Measurements from ENCODE around the gene SLK. TPM values are rescaled to one million over a fixed set of nuclear protein-coding genes. Genes with fewer than 3 reads are reported as not detected.

Gene SLK
- total RNA-seq, 2 experiments from 2014 or later: 20.2 to 32.5 TPM

- H3K27ac Mint-ChIP-seq: peak overlapping the region; percentile 69
Measured at GRCh38 chr10:103969857-103970627, 3.1 kb downstream of the SLK start.

DNA sequence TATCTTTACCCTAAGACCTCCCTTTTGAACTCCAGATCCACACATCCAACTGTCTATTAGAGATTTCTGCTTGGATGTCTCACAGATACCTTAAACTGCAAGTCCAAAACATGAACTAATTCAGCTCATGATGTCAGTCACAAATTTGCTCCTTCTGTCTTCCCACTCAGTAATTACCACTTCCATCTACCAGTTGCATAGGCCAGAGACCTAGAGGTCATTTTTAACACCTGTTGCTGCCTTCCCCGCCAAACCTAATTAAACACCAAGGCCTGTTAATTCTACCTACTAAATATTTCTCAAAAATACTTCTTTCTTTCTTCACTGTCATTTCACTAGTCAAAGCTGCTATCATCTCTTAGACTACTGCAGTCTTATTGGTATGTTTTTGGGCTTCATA, 8.2 kb downstream of the SLK start:
- H3K36me3 Mint-ChIP-seq (ENCODE audit: low read depth): peaks cover 13% of the 10 kb centered on the region
- ChIA-PET CTCF (no interaction called here), POLR2A (no interaction called here)
- H3K4me3 Mint-ChIP-seq: no peak overlapping the region
- H3K9me3 Mint-ChIP-seq (ENCODE audit: low read depth): peaks cover 5% of the 10 kb centered on the region
- ATAC-seq (no peak), DNase-seq (no peak)
- no peaks in the 10 kb centered on the region for H3K27me3 Mint-ChIP-seq
- intact Hi-C loops (cut with DNase I, micrococcal nuclease): no loop called here
- no peak overlapping the region for H3K27ac Mint-ChIP-seq
- peaks cover 46% of the 10 kb centered on the region for H3K4me1 Mint-ChIP-seq

More at GRCh38 chr10:103969857-103970627, 3.1 kb downstream of the SLK start:
- Mint-ChIP-seq H3K4me1 (peaks cover 51% of the 10 kb centered on the region), H3K9me3 (ENCODE audit: low read depth) (peaks cover 5% of the 10 kb centered on the region), H3K36me3 (ENCODE audit: low read depth) (peaks cover 18% of the 10 kb centered on the region), H3K27me3 (no peaks in the 10 kb centered on the region), H3K4me3 (peak overlapping the region; percentile 97)
- ChIA-PET CTCF (interaction anchor here (0.6 to 0.7 kb wide), 2 partner anchors 42 to 43 kb away, joined by 3 read pairs; no protein-coding TSS in a partner anchor), POLR2A (no interaction called here)
- intact Hi-C loops (cut with DNase I, micrococcal nuclease): loop anchor here (2.0 to 5.0 kb wide), 3 partner anchors 13 to 297 kb away; partner anchors contain the start of gene GSTO2 (in 1 of the 2)
- no peak for ATAC-seq
- DNase-seq: no peak

DNA sequence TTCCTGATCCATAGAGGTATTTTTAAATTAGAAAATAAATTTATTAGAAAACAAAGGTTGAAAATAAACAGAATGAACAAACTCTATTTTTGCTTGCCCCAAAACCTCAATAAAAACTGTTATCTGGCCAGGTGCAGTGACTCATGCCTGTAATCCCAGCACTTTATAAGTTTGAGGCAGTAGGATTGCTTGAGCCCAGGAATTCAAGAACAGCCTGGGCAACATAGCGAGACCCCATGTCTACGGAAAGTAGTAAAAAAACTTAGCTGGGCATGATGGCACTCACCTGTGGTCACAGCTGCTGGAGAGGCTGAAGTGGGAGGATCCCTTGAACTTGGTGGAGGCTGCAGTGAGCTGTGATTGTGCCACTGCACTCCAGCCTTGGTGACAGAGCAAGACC, 10.3 kb downstream of the SLK start:
- H3K9me3 Mint-ChIP-seq (ENCODE audit: low read depth): peaks cover 5% of the 10 kb centered on the region
- no peaks in the 10 kb centered on the region for H3K27me3 Mint-ChIP-seq
- H3K27ac Mint-ChIP-seq: no peak overlapping the region
- no peak overlapping the region for H3K4me3 Mint-ChIP-seq
- peaks cover 13% of the 10 kb centered on the region for H3K36me3 Mint-ChIP-seq (ENCODE audit: low read depth)
- intact Hi-C loops (cut with DNase I, micrococcal nuclease): no loop called here
- DNase-seq (no peak), ATAC-seq (no peak)
- ChIA-PET CTCF (interaction anchor here (0.8 kb wide), 1 partner anchor 9 kb away, joined by 3 read pairs; no protein-coding TSS in a partner anchor), POLR2A (no interaction called here)
- peaks cover 46% of the 10 kb centered on the region for H3K4me1 Mint-ChIP-seq

DNA sequence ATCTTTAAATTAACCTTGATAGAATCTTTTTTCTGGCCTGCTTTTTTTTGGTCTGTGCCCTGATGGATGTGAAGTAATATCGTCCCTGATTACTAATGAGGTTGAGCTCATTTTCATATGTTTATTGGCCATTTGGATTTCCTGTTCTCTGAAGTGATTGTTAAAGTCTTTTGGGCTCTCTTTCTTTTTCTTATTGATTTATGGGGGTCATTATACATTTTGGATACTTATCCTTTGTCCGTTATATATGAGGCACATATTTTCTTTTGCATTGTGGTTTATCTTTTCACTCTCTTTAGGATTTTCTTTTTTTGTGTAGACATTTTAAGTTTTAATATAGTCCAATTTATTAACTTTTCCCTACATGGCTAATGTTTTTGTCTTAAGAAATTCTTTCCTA, 12.6 kb downstream of the SLK start:
- no peak for DNase-seq
- CTCF ChIA-PET: interaction anchor here (0.7 kb wide), 1 partner anchor 144 kb away, joined by 3 read pairs; no protein-coding TSS in a partner anchor
- POLR2A ChIA-PET: interaction anchor here (0.6 kb wide), 1 partner anchor 12 kb away, joined by 3 read pairs; no protein-coding TSS in a partner anchor
- H3K4me3 Mint-ChIP-seq: no peak overlapping the region
- ATAC-seq: no peak
- H3K9me3 Mint-ChIP-seq (ENCODE audit: low read depth): peaks cover 2% of the 10 kb centered on the region
- no peak overlapping the region for H3K27ac Mint-ChIP-seq
- intact Hi-C loops (cut with DNase I, micrococcal nuclease): no loop called here
- peaks cover 7% of the 10 kb centered on the region for H3K36me3 Mint-ChIP-seq (ENCODE audit: low read depth)
- peaks cover 53% of the 10 kb centered on the region for H3K4me1 Mint-ChIP-seq
- no peaks in the 10 kb centered on the region for H3K27me3 Mint-ChIP-seq

DNA sequence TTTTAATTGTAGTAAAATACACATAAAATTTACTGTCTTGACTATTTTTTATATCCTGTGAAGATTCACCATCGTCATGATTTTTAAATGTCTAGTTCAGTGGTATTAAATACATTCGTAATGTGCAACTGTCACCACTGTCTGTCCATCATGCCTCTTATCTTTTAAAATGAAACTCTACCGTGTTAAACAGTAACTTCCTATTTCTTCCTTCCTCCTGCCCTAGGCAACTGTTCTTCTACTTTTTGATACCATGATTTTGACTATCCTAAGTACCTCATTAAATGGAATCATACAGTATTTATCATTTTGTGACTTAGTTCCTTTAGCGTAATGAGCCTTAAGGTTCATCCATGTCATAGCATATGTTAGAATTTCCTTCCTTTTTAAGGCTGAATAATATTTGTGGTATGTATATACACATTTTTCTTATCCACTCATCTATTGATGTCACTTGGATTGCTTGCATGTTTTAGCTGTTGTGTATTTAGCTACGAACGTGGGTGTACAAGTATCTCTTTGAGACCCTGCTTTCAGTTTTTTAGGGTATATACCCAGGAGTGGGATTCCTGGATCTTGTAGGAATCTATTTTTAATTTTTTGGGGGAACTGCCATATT, 13.5 kb downstream of the SLK start:
- peaks cover 2% of the 10 kb centered on the region for H3K36me3 Mint-ChIP-seq (ENCODE audit: low read depth)
- H3K9me3 Mint-ChIP-seq (ENCODE audit: low read depth): no peaks in the 10 kb centered on the region
- H3K4me3 Mint-ChIP-seq: no peak overlapping the region
- no peak for ATAC-seq
- intact Hi-C loops (cut with DNase I, micrococcal nuclease): loop anchor here in 1 of 2 experiments (5.0 kb wide), 1 partner anchor 93 kb away; no protein-coding TSS in a partner anchor
- DNase-seq: no peak
- H3K27ac Mint-ChIP-seq: no peak overlapping the region
- CTCF ChIA-PET: interaction anchor here (1.1 kb wide), 1 partner anchor 78 kb away, joined by 4 read pairs; no protein-coding TSS in a partner anchor
- peaks cover 55% of the 10 kb centered on the region for H3K4me1 Mint-ChIP-seq
- POLR2A ChIA-PET: no interaction called here
- H3K27me3 Mint-ChIP-seq: no peaks in the 10 kb centered on the region

DNA sequence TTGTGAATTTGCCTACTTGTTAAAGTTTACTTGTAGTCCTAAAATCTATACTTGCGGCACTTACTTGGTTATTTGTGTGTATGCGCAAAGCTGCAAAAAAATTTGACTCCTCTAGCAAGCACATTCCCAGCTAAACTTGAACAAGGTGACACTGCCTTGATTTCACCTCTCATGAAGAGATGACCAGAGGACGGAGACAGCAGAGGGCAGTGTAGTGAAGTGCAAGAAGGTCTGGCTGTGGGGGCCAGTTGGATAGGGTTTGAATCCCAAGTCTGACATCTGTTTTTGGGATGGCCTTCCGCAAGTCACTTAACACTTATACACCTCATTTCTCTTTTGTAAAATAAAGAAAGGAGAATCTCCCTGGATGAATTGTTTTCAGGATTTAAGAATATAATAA, 15.7 kb downstream of the SLK start:
- Mint-ChIP-seq H3K36me3 (ENCODE audit: low read depth) (peaks cover 2% of the 10 kb centered on the region), H3K4me3 (no peak overlapping the region), H3K9me3 (ENCODE audit: low read depth) (no peaks in the 10 kb centered on the region), H3K27ac (peak overlapping the region; percentile 83), H3K4me1 (peaks cover 68% of the 10 kb centered on the region), H3K27me3 (no peaks in the 10 kb centered on the region)
- ATAC-seq (no peak), DNase-seq (no peak)
- ChIA-PET POLR2A (interaction anchor here (0.7 to 1.2 kb wide), 2 partner anchors 139 to 270 kb away, joined by 3 to 6 read pairs; partner anchors contain the start of gene SFR1), CTCF (interaction anchor here (0.7 to 1.0 kb wide), 2 partner anchors 92 to 270 kb away, joined by 3 read pairs; no protein-coding TSS in a partner anchor)
- intact Hi-C loops (cut with DNase I, micrococcal nuclease): loop anchor here (2.0 to 5.0 kb wide), 2 partner anchors 14 to 95 kb away; no protein-coding TSS in a partner anchor

GRCh38 chr10:103983367-103983911, 16.5 kb downstream of the SLK start:
- Mint-ChIP-seq H3K27ac (peak overlapping the region; percentile 83), H3K4me3 (peak overlapping the region; percentile 39), H3K36me3 (ENCODE audit: low read depth) (peaks cover 2% of the 10 kb centered on the region), H3K27me3 (no peaks in the 10 kb centered on the region), H3K4me1 (peaks cover 70% of the 10 kb centered on the region), H3K9me3 (ENCODE audit: low read depth) (no peaks in the 10 kb centered on the region)
- CTCF ChIA-PET: interaction anchor here (0.6 to 1.0 kb wide), 4 partner anchors 93 to 343 kb away, joined by 3 read pairs; no protein-coding TSS in a partner anchor
- intact Hi-C loops (cut with DNase I, micrococcal nuclease): loop anchor here (2.0 to 5.0 kb wide), 2 partner anchors 15 to 96 kb away; no protein-coding TSS in a partner anchor
- POLR2A ChIA-PET: interaction anchor here (0.7 to 1.2 kb wide), 2 partner anchors 138 to 271 kb away, joined by 3 to 6 read pairs; partner anchors contain the start of gene SFR1
- DNase-seq: no peak
- ATAC-seq: peak; percentile 91

GRCh38 chr10:103985726-103986125, 18.8 kb downstream of the SLK start:
- Mint-ChIP-seq H3K4me1 (peaks cover 68% of the 10 kb centered on the region), H3K27me3 (no peaks in the 10 kb centered on the region), H3K4me3 (no peak overlapping the region), H3K9me3 (ENCODE audit: low read depth) (no peaks in the 10 kb centered on the region), H3K27ac (no peak overlapping the region), H3K36me3 (ENCODE audit: low read depth) (peaks cover under 1% of the 10 kb centered on the region)
- DNase-seq (no peak), ATAC-seq (no peak)
- intact Hi-C loops (cut with DNase I, micrococcal nuclease): no loop called here
- CTCF ChIA-PET: interaction anchor here (0.6 to 1.3 kb wide), 4 partner anchors 8 to 106 kb away, joined by 3 read pairs; no protein-coding TSS in a partner anchor
- POLR2A ChIA-PET: no interaction called here

DNA sequence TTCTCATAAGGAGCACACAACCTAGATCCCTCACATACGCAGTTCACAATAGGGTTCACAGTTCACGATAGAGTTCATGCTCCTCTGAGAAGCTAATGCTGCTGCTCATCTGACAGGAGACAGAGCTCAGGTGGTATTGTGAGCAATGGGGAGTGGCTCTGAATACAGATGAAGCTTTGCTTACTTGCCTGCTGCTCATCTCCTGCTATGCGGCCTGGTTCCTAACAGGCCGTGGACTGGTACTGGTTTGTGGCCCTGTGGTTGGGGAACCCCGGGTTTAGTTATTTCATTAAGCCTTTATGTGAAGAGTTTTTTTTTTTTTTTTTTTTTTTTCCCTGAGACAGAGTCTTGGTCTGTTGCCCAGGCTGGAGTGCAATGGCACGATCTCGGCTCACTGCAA, 19.4 kb downstream of the SLK start:
- DNase-seq (peak; percentile 58), ATAC-seq (peak; percentile 52)
- H3K9me3 Mint-ChIP-seq (ENCODE audit: low read depth): no peaks in the 10 kb centered on the region
- POLR2A ChIA-PET: no interaction called here
- CTCF ChIA-PET: interaction anchor here (0.6 to 1.3 kb wide), 3 partner anchors 9 to 19 kb away, joined by 3 read pairs; no protein-coding TSS in a partner anchor
- intact Hi-C loops (cut with DNase I, micrococcal nuclease): no loop called here
- no peak overlapping the region for H3K27ac Mint-ChIP-seq
- no peaks in the 10 kb centered on the region for H3K27me3 Mint-ChIP-seq
- peaks cover 64% of the 10 kb centered on the region for H3K4me1 Mint-ChIP-seq
- H3K36me3 Mint-ChIP-seq (ENCODE audit: low read depth): peaks cover 2% of the 10 kb centered on the region
- no peak overlapping the region for H3K4me3 Mint-ChIP-seq

DNA sequence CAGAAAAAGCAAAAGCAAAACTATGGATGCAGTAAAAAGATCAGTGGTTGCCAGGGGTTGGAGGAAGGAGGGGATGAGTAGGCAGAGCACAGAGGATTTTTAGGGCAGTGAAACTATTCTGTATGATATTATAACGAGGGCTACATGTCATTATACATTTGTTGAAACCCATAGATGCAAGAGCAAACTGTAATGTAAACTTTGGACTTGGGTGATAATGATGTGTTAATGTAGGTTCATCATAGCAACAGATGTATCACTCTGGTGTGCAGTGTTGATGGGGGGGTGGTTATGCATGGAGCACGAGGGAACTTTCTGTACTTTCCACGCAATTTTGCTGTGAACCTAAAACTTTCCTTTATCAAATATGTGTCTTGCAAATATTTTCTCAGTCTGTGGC, 23.2 kb downstream of the SLK start:
- CTCF ChIA-PET: interaction anchor here (1.4 kb wide), 1 partner anchor 102 kb away, joined by 3 read pairs; no protein-coding TSS in a partner anchor
- Mint-ChIP-seq H3K4me1 (peaks cover 38% of the 10 kb centered on the region), H3K27ac (no peak overlapping the region), H3K9me3 (ENCODE audit: low read depth) (no peaks in the 10 kb centered on the region), H3K27me3 (no peaks in the 10 kb centered on the region), H3K36me3 (ENCODE audit: low read depth) (peaks cover 14% of the 10 kb centered on the region), H3K4me3 (no peak overlapping the region)
- ATAC-seq (no peak), DNase-seq (no peak)
- POLR2A ChIA-PET: no interaction called here
- intact Hi-C loops (cut with DNase I, micrococcal nuclease): no loop called here

- intact Hi-C loops (cut with DNase I, micrococcal nuclease): no loop called here
- Mint-ChIP-seq H3K4me1 (peaks cover 35% of the 10 kb centered on the region), H3K9me3 (ENCODE audit: low read depth) (no peaks in the 10 kb centered on the region), H3K4me3 (no peak overlapping the region), H3K27me3 (no peaks in the 10 kb centered on the region), H3K36me3 (ENCODE audit: low read depth) (peaks cover 15% of the 10 kb centered on the region), H3K27ac (no peak overlapping the region)
- POLR2A ChIA-PET: no interaction called here
- ATAC-seq: no peak
- no peak for DNase-seq
- CTCF ChIA-PET: interaction anchor here (1.4 kb wide), 1 partner anchor 103 kb away, joined by 3 read pairs; no protein-coding TSS in a partner anchor
Measured at GRCh38 chr10:103990531-103990930, 23.6 kb downstream of the SLK start.
